Body of pancreas (tissue), 4 donors: ENCODE measurements around the gene ASAH2.

Source experiments
- CTCF ChIP-seq, 7 experiments: fragments of 450-650 bp in 4 of 7; fragments of 200-600 bp in 3 of 7; sonication (generic) in 3 of 7; IDR thresholded peaks; one replicate each; pipeline ENCODE4 v1.5.1; 2016 to 2019; ENCODE audit warnings: antibody characterized with exemption in 7 of 7
- POLR2A ChIP-seq, 3 donors: fragments of 450-650 bp; IDR thresholded peaks; one replicate each; pipeline ENCODE4 v1.6.1; 2016; ENCODE audit warnings: antibody characterized with exemption in 3 of 3, mild to moderate bottlenecking in 2 of 3

- no peak for TF ChIP-seq POLR2A (IDR thresholded peaks at IDR 0.05)
- TF ChIP-seq CTCF (IDR thresholded peaks at IDR 0.05): peak; percentile 18 to 78 (median 65)
These were observed 26.9 kb downstream of the ASAH2 start for GRCh38 chr10:50224330-50224952.
